Duodenal mucosa (tissue), 2 donors: ENCODE results near the gene ZP2.
A peak's percentile ranks its signal among the peaks of the same experiment; 100 is the strongest.

Source experiments
- H3K27ac ChIP-seq: one replicate; pipeline ENCODE4 v1.7.0; 2013; ENCODE audit warnings: low read depth, low read length
- H3K27me3 ChIP-seq, 2 donors: one replicate each; pipeline ENCODE4 v1.7.0; 2013; ENCODE audit warnings: low read length in 2 of 2, control low read depth in 1 of 2; ENCODE audit not compliant: insufficient read depth in 2 of 2, control insufficient read depth in 1 of 2
- H3K36me3 ChIP-seq, 2 donors: one replicate each; pipeline ENCODE4 v1.7.0; 2013; ENCODE audit warnings: low read length in 2 of 2, control low read depth in 1 of 2; ENCODE audit not compliant: insufficient read depth in 2 of 2, control insufficient read depth in 1 of 2
- H3K4me1 ChIP-seq, 2 donors: one replicate each; pipeline ENCODE4 v1.7.0; 2013; ENCODE audit warnings: low read length in 2 of 2, control low read depth in 1 of 2; ENCODE audit not compliant: insufficient read depth in 2 of 2, control insufficient read depth in 1 of 2
- H3K4me3 ChIP-seq, 2 donors: one replicate each; pipeline ENCODE4 v1.7.0; 2013; ENCODE audit warnings: low read length in 2 of 2, low read depth in 1 of 2
- H3K9ac ChIP-seq, 2 donors: one replicate each; pipeline ENCODE4 v1.7.0; 2013; ENCODE audit warnings: low read length in 2 of 2, low read depth in 1 of 2
- H3K9me3 ChIP-seq, 2 donors: one replicate each; pipeline ENCODE4 v1.7.0; 2013; ENCODE audit warnings: low read length in 2 of 2, control low read depth in 1 of 2; ENCODE audit not compliant: control insufficient read depth in 1 of 2

ZP2 gene

GRCh38 chr16:21235199-21235585 is 23.8 kb upstream of the ZP2 start:
- Histone ChIP-seq H3K27me3 (no peaks in the 10 kb centered on the region), H3K4me1 (peaks cover 4 to 21% of the 10 kb centered on the region in 2 donors), H3K36me3 (no peaks in the 10 kb centered on the region), H3K9me3 (no peaks in the 10 kb centered on the region), H3K9ac (peak overlapping the region; percentile 56 to 79), H3K27ac (no peak overlapping the region), H3K4me3 (peak overlapping the region; percentile 81 to 93)

- Histone ChIP-seq H3K4me1 (peaks cover 4 to 21% of the 10 kb centered on the region in 2 donors), H3K27ac (peak within 1 kb of the TSS; percentile 45), H3K9ac (peak within 1 kb of the TSS; percentile 67 to 79)
Observed at GRCh38 chr16:21233521-21234150, 22.3 kb upstream of the ZP2 start, which contains the start of gene ANKS4B. Gene ANKS4B, plus strand, starts transcription at chr16:21233699. Its CDS starts 39 bp downstream, at chr16:21233738.

GRCh38 chr16:21233045-21233520 is 21.7 kb upstream of the ZP2 start:
- Histone ChIP-seq H3K9ac (no peak overlapping the region), H3K9me3 (no peaks in the 10 kb centered on the region), H3K4me3 (peak overlapping the region; percentile 81 to 93), H3K4me1 (peaks cover 4 to 21% of the 10 kb centered on the region in 2 donors), H3K27ac (no peak overlapping the region), H3K36me3 (no peaks in the 10 kb centered on the region), H3K27me3 (no peaks in the 10 kb centered on the region)

More at GRCh38 chr16:21233521-21234150, 22.3 kb upstream of the ZP2 start, which contains the start of gene ANKS4B:
- H3K4me3 ChIP-seq: peak within 1 kb of the TSS; percentile 81 to 93
- H3K9me3 ChIP-seq: no peaks in the 10 kb centered on the region
- no peaks in the 10 kb centered on the region for H3K36me3 ChIP-seq
- H3K27me3 ChIP-seq: no peaks in the 10 kb centered on the region

- Histone ChIP-seq H3K9me3 (no peaks in the 10 kb centered on the region), H3K27me3 (peaks cover 0 to 5% of the 10 kb centered on the region in 2 donors), H3K4me3 (no peak overlapping the region), H3K27ac (no peak overlapping the region), H3K36me3 (no peaks in the 10 kb centered on the region), H3K9ac (no peak overlapping the region), H3K4me1 (peaks cover 7 to 25% of the 10 kb centered on the region in 2 donors)
Observed at GRCh38 chr16:21228361-21228872, 17.0 kb upstream of the ZP2 start.

GRCh38 chr16:21227866-21228265 is 16.5 kb upstream of the ZP2 start:
- peaks cover 0 to 5% of the 10 kb centered on the region in 2 donors for H3K27me3 ChIP-seq
- no peak overlapping the region for H3K27ac ChIP-seq
- no peaks in the 10 kb centered on the region for H3K9me3 ChIP-seq
- H3K36me3 ChIP-seq: no peaks in the 10 kb centered on the region
- H3K9ac ChIP-seq: no peak overlapping the region
- H3K4me3 ChIP-seq: no peak overlapping the region
- H3K4me1 ChIP-seq: peaks cover 3 to 21% of the 10 kb centered on the region in 2 donors

- no peaks in the 10 kb centered on the region for H3K9me3 ChIP-seq
- no peak overlapping the region for H3K27ac ChIP-seq
Observed at GRCh38 chr16:21226749-21227148, 15.4 kb upstream of the ZP2 start.

GRCh38 chr16:21224800-21225199 is 13.4 kb upstream of the ZP2 start:
- H3K9me3 ChIP-seq: no peaks in the 10 kb centered on the region
- no peak overlapping the region for H3K9ac ChIP-seq
- H3K36me3 ChIP-seq: no peaks in the 10 kb centered on the region
- H3K4me1 ChIP-seq: peaks cover 3 to 8% of the 10 kb centered on the region in 2 donors
- H3K27ac ChIP-seq: no peak overlapping the region
- H3K4me3 ChIP-seq: no peak overlapping the region
- H3K27me3 ChIP-seq: peaks cover 0 to 5% of the 10 kb centered on the region in 2 donors

More at GRCh38 chr16:21226749-21227148, 15.4 kb upstream of the ZP2 start:
- H3K4me3 ChIP-seq: no peak overlapping the region
- no peak overlapping the region for H3K9ac ChIP-seq
- H3K27me3 ChIP-seq: peaks cover 0 to 5% of the 10 kb centered on the region in 2 donors
- no peaks in the 10 kb centered on the region for H3K36me3 ChIP-seq
- peaks cover 3 to 18% of the 10 kb centered on the region in 2 donors for H3K4me1 ChIP-seq

GRCh38 chr16:21223787-21224186 is 12.4 kb upstream of the ZP2 start:
- Histone ChIP-seq H3K4me3 (no peak overlapping the region), H3K9ac (no peak overlapping the region), H3K36me3 (no peaks in the 10 kb centered on the region), H3K4me1 (peaks cover 3 to 8% of the 10 kb centered on the region in 2 donors), H3K9me3 (no peaks in the 10 kb centered on the region), H3K27ac (no peak overlapping the region), H3K27me3 (peaks cover 0 to 5% of the 10 kb centered on the region in 2 donors)

GRCh38 chr16:21222495-21223337 is 11.3 kb upstream of the ZP2 start:
- Histone ChIP-seq H3K36me3 (no peaks in the 10 kb centered on the region), H3K27me3 (peaks cover 0 to 5% of the 10 kb centered on the region in 2 donors), H3K27ac (no peak overlapping the region), H3K4me1 (peaks cover 3 to 8% of the 10 kb centered on the region in 2 donors), H3K9ac (no peak overlapping the region), H3K9me3 (no peaks in the 10 kb centered on the region), H3K4me3 (no peak overlapping the region)

GRCh38 chr16:21219551-21219950 is 8.2 kb upstream of the ZP2 start:
- Histone ChIP-seq H3K4me3 (no peak overlapping the region), H3K9ac (no peak overlapping the region), H3K27me3 (no peaks in the 10 kb centered on the region), H3K4me1 (peaks cover 3 to 8% of the 10 kb centered on the region in 2 donors), H3K36me3 (no peaks in the 10 kb centered on the region), H3K9me3 (no peaks in the 10 kb centered on the region), H3K27ac (no peak overlapping the region)
